GM19239 (cell line): ENCODE results near the gene MRTFA.
"Not testable (repeated sequence)": the region's sequence is repeated elsewhere in the genome, so short reads cannot be mapped to it uniquely, and the experiment has no call there.

Source experiments
- DNase-seq: peaks from one replicate; pipeline ENCODE4 v3.0.0; 2011; ENCODE audit warnings: low spot score; ENCODE audit not compliant: insufficient read length
- FAIRE-seq: peaks from 2 replicates; lab custom pipeline; 2011; peaks lifted over from hg19 to GRCh38; lab: Jason Lieb, UNC

The MRTFA gene

GRCh38 chr22:40571887-40572286 lies 64.6 kb downstream of the MRTFA start:
- no peak for FAIRE-seq

GRCh38 chr22:40567626-40568328 lies 68.7 kb downstream of the MRTFA start:
- FAIRE-seq (no peak), DNase-seq (no peak)

More at GRCh38 chr22:40571887-40572286, 64.6 kb downstream of the MRTFA start:
- DNase-seq, result no peak

GRCh38 chr22:40567106-40567505 lies 69.4 kb downstream of the MRTFA start:
- DNase-seq (no peak), FAIRE-seq (no peak)

- FAIRE-seq (no peak), DNase-seq (no peak)
These were observed 75.5 kb downstream of the MRTFA start for GRCh38 chr22:40560994-40561515.

- no peak for DNase-seq
These were observed 76.0 kb downstream of the MRTFA start for GRCh38 chr22:40560551-40560950.

GRCh38 chr22:40557972-40558371 lies 78.5 kb downstream of the MRTFA start:
- no peak for DNase-seq
- no peak for FAIRE-seq

More at GRCh38 chr22:40560551-40560950, 76.0 kb downstream of the MRTFA start:
- no peak for FAIRE-seq

GRCh38 chr22:40556641-40557040 lies 79.9 kb downstream of the MRTFA start:
- FAIRE-seq, result no peak
- DNase-seq, result no peak

- not testable (repeated sequence) for FAIRE-seq
These were observed 82.5 kb downstream of the MRTFA start for GRCh38 chr22:40554023-40554422.

GRCh38 chr22:40553014-40553554 lies 83.4 kb downstream of the MRTFA start:
- no peak for DNase-seq
- FAIRE-seq, result peak; percentile 39

More at GRCh38 chr22:40554023-40554422, 82.5 kb downstream of the MRTFA start:
- DNase-seq, result not testable (repeated sequence)

- FAIRE-seq, result no peak
- no peak for DNase-seq
These were observed 84.4 kb downstream of the MRTFA start for GRCh38 chr22:40552070-40552469.

GRCh38 chr22:40547729-40548143 lies 88.8 kb downstream of the MRTFA start:
- DNase-seq, result no peak
- FAIRE-seq, result no peak

GRCh38 chr22:40544758-40545157 lies 91.8 kb downstream of the MRTFA start:
- DNase-seq, result no peak
- FAIRE-seq, result no peak

- FAIRE-seq (no peak), DNase-seq (no peak)
These were observed 93.5 kb downstream of the MRTFA start for GRCh38 chr22:40542821-40543540.

- FAIRE-seq, result peak; percentile 78
- DNase-seq, result no peak
These were observed 95.2 kb downstream of the MRTFA start for GRCh38 chr22:40541300-40541699.

- DNase-seq (no peak), FAIRE-seq (no peak)
These were observed 96.3 kb downstream of the MRTFA start for GRCh38 chr22:40540265-40540664.

GRCh38 chr22:40536149-40536548 lies 100.4 kb downstream of the MRTFA start:
- DNase-seq, FAIRE-seq: not testable (repeated sequence)

GRCh38 chr22:40535642-40536041 lies 100.9 kb downstream of the MRTFA start:
- no peak for FAIRE-seq

GRCh38 chr22:40535189-40535512 lies 101.4 kb downstream of the MRTFA start:
- FAIRE-seq (no peak), DNase-seq (no peak)

More at GRCh38 chr22:40535642-40536041, 100.9 kb downstream of the MRTFA start:
- no peak for DNase-seq

GRCh38 chr22:40534379-40535188 lies 101.9 kb downstream of the MRTFA start:
- FAIRE-seq (peak; percentile 69), DNase-seq (no peak)

- FAIRE-seq, result peak; percentile 94
- DNase-seq, result peak; percentile 72
These were observed 102.7 kb downstream of the MRTFA start for GRCh38 chr22:40533712-40534378.
